Hepatocyte (in vitro differentiated cells): Measurements from ENCODE around the gene KRT10.

Experiments used
- EZH2 ChIP-seq: fragments of 200-600 bp; sonication (generic); IDR thresholded peaks from 2 replicates; pipeline ENCODE4 v1.6.1; 2016; ENCODE audit warnings: antibody characterized with exemption, mild to moderate bottlenecking, borderline replicate concordance
- TF ChIP-seq, protein P1 (sequence below): fragments of 200-600 bp; sonication (generic); IDR thresholded peaks from 2 replicates; pipeline ENCODE4 v1.5.1; 2016; ENCODE audit warnings: antibody characterized with exemption, mild to moderate bottlenecking; ENCODE audit not compliant: poor library complexity

DNA sequence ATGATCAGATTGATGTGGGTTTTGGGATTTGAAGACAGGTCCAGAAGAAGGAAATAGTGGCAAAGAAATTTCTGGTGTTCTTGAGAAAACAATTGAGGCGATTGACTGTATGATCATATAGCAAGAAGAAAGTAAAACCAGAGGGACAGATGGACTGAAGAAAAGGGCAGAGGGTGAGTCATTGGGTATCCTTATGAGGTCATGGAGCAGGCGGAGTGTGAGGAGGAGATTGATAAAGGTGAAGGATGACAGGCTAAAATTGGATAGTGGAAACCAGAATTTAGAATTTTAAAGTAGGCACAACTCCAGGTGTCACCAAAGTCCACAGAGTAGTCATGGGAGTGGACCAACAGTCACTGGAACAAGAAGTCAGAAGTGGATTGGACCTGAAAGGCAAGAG lies 21.3 kb downstream of the KRT10 start:
- TF ChIP-seq, protein P1, sequence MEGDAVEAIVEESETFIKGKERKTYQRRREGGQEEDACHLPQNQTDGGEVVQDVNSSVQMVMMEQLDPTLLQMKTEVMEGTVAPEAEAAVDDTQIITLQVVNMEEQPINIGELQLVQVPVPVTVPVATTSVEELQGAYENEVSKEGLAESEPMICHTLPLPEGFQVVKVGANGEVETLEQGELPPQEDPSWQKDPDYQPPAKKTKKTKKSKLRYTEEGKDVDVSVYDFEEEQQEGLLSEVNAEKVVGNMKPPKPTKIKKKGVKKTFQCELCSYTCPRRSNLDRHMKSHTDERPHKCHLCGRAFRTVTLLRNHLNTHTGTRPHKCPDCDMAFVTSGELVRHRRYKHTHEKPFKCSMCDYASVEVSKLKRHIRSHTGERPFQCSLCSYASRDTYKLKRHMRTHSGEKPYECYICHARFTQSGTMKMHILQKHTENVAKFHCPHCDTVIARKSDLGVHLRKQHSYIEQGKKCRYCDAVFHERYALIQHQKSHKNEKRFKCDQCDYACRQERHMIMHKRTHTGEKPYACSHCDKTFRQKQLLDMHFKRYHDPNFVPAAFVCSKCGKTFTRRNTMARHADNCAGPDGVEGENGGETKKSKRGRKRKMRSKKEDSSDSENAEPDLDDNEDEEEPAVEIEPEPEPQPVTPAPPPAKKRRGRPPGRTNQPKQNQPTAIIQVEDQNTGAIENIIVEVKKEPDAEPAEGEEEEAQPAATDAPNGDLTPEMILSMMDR = no peak
- TF ChIP-seq EZH2 = no peak
